Measurements from ENCODE around the gene ATP2B1.

The ATP2B1 gene

GRCh38 chr12:89731614-89732013 is 23.0 kb upstream of the ATP2B1 start:
- no peak overlapping the region for H3K4me3 ChIP-seq (ENCODE audit: low read depth, low read length)
- TF ChIP-seq CTCF (IDR thresholded peaks at IDR 0.05; ENCODE audit: insufficient read depth, low read depth, low read length, missing control alignments), result no peak
- no peak for DNase-seq (ENCODE audit: low read depth)

- DNase-seq (ENCODE audit: low read depth), result no peak
- TF ChIP-seq CTCF (IDR thresholded peaks at IDR 0.05; ENCODE audit: insufficient read depth, low read depth, low read length, missing control alignments), result no peak
- H3K4me3 ChIP-seq (ENCODE audit: low read depth, low read length), result no peak overlapping the region
These were observed 22.5 kb upstream of the ATP2B1 start for GRCh38 chr12:89731089-89731488.

GRCh38 chr12:89729946-89730459 is 21.4 kb upstream of the ATP2B1 start:
- DNase-seq (ENCODE audit: low read depth), result no peak
- H3K4me3 ChIP-seq (ENCODE audit: low read depth, low read length), result no peak overlapping the region
- no peak for TF ChIP-seq CTCF (IDR thresholded peaks at IDR 0.05; ENCODE audit: insufficient read depth, low read depth, low read length, missing control alignments)

GRCh38 chr12:89723276-89723675 is 14.6 kb upstream of the ATP2B1 start:
- no peak for TF ChIP-seq CTCF (IDR thresholded peaks at IDR 0.05; ENCODE audit: insufficient read depth, low read depth, low read length, missing control alignments)
- no peak overlapping the region for H3K4me3 ChIP-seq (ENCODE audit: low read depth, low read length)

GRCh38 chr12:89721291-89721987 is 12.8 kb upstream of the ATP2B1 start:
- peak; percentile 65 for DNase-seq (ENCODE audit: low read depth)
- peak overlapping the region; percentile 33 for H3K4me3 ChIP-seq (ENCODE audit: low read depth, low read length)
- no peak for TF ChIP-seq CTCF (IDR thresholded peaks at IDR 0.05; ENCODE audit: insufficient read depth, low read depth, low read length, missing control alignments)

More at GRCh38 chr12:89723276-89723675, 14.6 kb upstream of the ATP2B1 start:
- DNase-seq (ENCODE audit: low read depth), result no peak

GRCh38 chr12:89717759-89718523 is 9.3 kb upstream of the ATP2B1 start:
- H3K4me3 ChIP-seq (ENCODE audit: low read depth, low read length), result no peak overlapping the region
- no peak for DNase-seq (ENCODE audit: low read depth)
- no peak for TF ChIP-seq CTCF (IDR thresholded peaks at IDR 0.05; ENCODE audit: insufficient read depth, low read depth, low read length, missing control alignments)
